K562 (cell line): Measurements from ENCODE around the gene NACC1. TPM values are rescaled to one million over a fixed set of nuclear protein-coding genes. Genes with fewer than 3 reads are reported as not detected.

ENCODE experiments used
- CAMTA2 ChIP-seq: fragments of 250-450 bp; sonication (Bioruptor Pico); conservative IDR thresholded peaks from 2 replicates; pipeline ENCODE4 v1.5.1; 2022
- CC2D1A ChIP-seq: fragments of 450-650 bp; IDR thresholded peaks from 2 replicates; pipeline ENCODE4 v1.6.1; 2017; ENCODE audit warnings: mild to moderate bottlenecking
- DMBX1 ChIP-seq: fragments of 250-450 bp; sonication (Bioruptor Pico); IDR thresholded peaks from 2 replicates; pipeline ENCODE4 v1.8.0; 2022; ENCODE audit warnings: inconsistent platforms, mild to moderate bottlenecking, moderate library complexity, borderline replicate concordance
- E2F6 ChIP-seq, 2 experiments: IDR thresholded peaks; 2 replicates each; pipeline ENCODE4 v1.6.1; 2011; ENCODE audit warnings: borderline replicate concordance in 1 of 2, control low read depth in 1 of 2, low read depth in 1 of 2, low read length in 1 of 2, mild to moderate bottlenecking in 1 of 2, mixed read lengths in 1 of 2, moderate library complexity in 1 of 2; ENCODE audit not compliant: insufficient read depth in 1 of 2, insufficient read length in 1 of 2, poor library complexity in 1 of 2, severe bottlenecking in 1 of 2; ENCODE audit errors: extremely low read depth in 1 of 2
- ELF2 ChIP-seq: fragments of 250-450 bp; sonication (Bioruptor Pico); IDR thresholded peaks from 2 replicates; pipeline ENCODE4 v1.5.0; 2021; ENCODE audit warnings: mild to moderate bottlenecking
- ERF ChIP-seq: fragments of 450-650 bp; formaldehyde crosslinking; IDR thresholded peaks from 2 replicates; pipeline ENCODE4 v1.4.0; 2020; ENCODE audit warnings: mild to moderate bottlenecking, mixed read lengths
- FIP1L1 ChIP-seq: fragments of 200-400 bp; formaldehyde crosslinking; IDR thresholded peaks from 2 replicates; pipeline ENCODE4 v1.6.1; 2018; ENCODE audit warnings: mild to moderate bottlenecking, low read depth, low read length; ENCODE audit not compliant: poor library complexity, severe bottlenecking
- HMG20A ChIP-seq: fragments of 450-650 bp; formaldehyde crosslinking; conservative IDR thresholded peaks from 2 replicates; pipeline ENCODE4 v1.4.0; 2020; ENCODE audit warnings: mild to moderate bottlenecking, mixed read lengths
- IFI16 ChIP-seq: fragments of 250-450 bp; sonication (Bioruptor Pico); IDR thresholded peaks from 2 replicates; pipeline ENCODE4 v2.1.2; 2022; ENCODE audit warnings: mild to moderate bottlenecking, inconsistent platforms
- KDM4B ChIP-seq, 2 experiments: fragments of 450-650 bp in 1 of 2; sonication (generic) in 1 of 2; IDR thresholded peaks; 2 replicates each; pipeline ENCODE4 v1.6.1; 2016 to 2017; ENCODE audit warnings: borderline replicate concordance in 2 of 2, antibody characterized with exemption in 1 of 2, low read depth in 1 of 2, mild to moderate bottlenecking in 1 of 2
- MCM5 ChIP-seq: fragments of 450-650 bp; IDR thresholded peaks from 2 replicates; pipeline ENCODE4 v1.6.1; 2016; ENCODE audit warnings: low read depth
- POLR2G ChIP-seq: fragments of 200-400 bp; formaldehyde crosslinking; IDR thresholded peaks from 2 replicates; pipeline ENCODE4 v1.6.1; 2017; ENCODE audit warnings: low read depth, mild to moderate bottlenecking, antibody characterized with exemption, low read length, moderate library complexity
- RBBP5 ChIP-seq: fragments of 200-600 bp; sonication (generic); IDR thresholded peaks from 2 replicates; pipeline ENCODE4 v1.6.1; 2012; ENCODE audit warnings: borderline replicate concordance, mild to moderate bottlenecking, low read length, control low read depth, inconsistent platforms; ENCODE audit not compliant: insufficient read depth, poor library complexity, severe bottlenecking
- STAT5A ChIP-seq: IDR thresholded peaks from 2 replicates; pipeline ENCODE4 v1.6.1; 2012; ENCODE audit warnings: low read length, inconsistent platforms, borderline replicate concordance
- TEAD1 ChIP-seq, 2 experiments: fragments of 450-650 bp in 1 of 2; sonication (generic) in 1 of 2; formaldehyde crosslinking; IDR thresholded peaks; 2 replicates each; pipeline versions ENCODE4 v1.4.0 to v1.8.0; 2020 to 2022; ENCODE audit warnings: mild to moderate bottlenecking in 2 of 2, missing genetic modification reagents in 1 of 2
- XRCC4 ChIP-seq: IDR thresholded peaks from one replicate; pipeline ENCODE4 v1.6.1; 2011; ENCODE audit not compliant: insufficient read depth, insufficient read length; ENCODE audit errors: extremely low read depth
- ZBTB11 ChIP-seq, 3 experiments: fragments of 200-800 bp in 1 of 3; fragments of 250-450 bp in 1 of 3; fragments of 450-650 bp in 1 of 3; sonication (Bioruptor Pico) in 1 of 3; sonication (Bioruptor generic) in 1 of 3; formaldehyde crosslinking in 1 of 3; IDR thresholded peaks; 2 replicates each; pipeline versions ENCODE4 v1.6.1 to v1.8.0; 2016 to 2022; ENCODE audit warnings: mild to moderate bottlenecking in 2 of 3, missing genetic modification characterization in 2 of 3, missing compliant biosample characterization in 1 of 3, moderate library complexity in 1 of 3
- ZFPM2 ChIP-seq: fragments of 250-450 bp; sonication (Bioruptor Pico); IDR thresholded peaks from 2 replicates; pipeline ENCODE4 v1.5.1; 2022; ENCODE audit warnings: mild to moderate bottlenecking
- ZNF124 ChIP-seq: sonication (generic); formaldehyde crosslinking; IDR thresholded peaks from 2 replicates; pipeline ENCODE4 v1.8.1; 2022; ENCODE audit warnings: missing genetic modification reagents
- ZNF311 ChIP-seq: fragments of 250-450 bp; sonication (Bioruptor Pico); IDR thresholded peaks from 2 replicates; pipeline ENCODE4 v1.4.0; 2020; ENCODE audit warnings: mild to moderate bottlenecking, moderate library complexity
- ZNF583 ChIP-seq: fragments of 250-450 bp; sonication (Bioruptor Pico); IDR thresholded peaks from 2 replicates; pipeline ENCODE4 v1.4.0; 2020
- ZNF695 ChIP-seq: fragments of 450-650 bp; formaldehyde crosslinking; IDR thresholded peaks from 2 replicates; pipeline ENCODE4 v1.4.0; 2020; ENCODE audit warnings: mild to moderate bottlenecking, moderate library complexity
- ZNF699 ChIP-seq: fragments of 250-450 bp; sonication (Bioruptor Pico); IDR thresholded peaks from 2 replicates; pipeline ENCODE4 v1.8.0; 2021; ENCODE audit warnings: mild to moderate bottlenecking, moderate library complexity; ENCODE audit not compliant: insufficient replicate concordance
- polyA plus RNA-seq, 8 experiments: library from polyadenylated mRNA; depleted of rRNA in 4 of 8; stranded (reverse) in 5 of 8; unstranded in 3 of 8; fragments of >200 nt; fragmentation: Nextera tagmentation in 2 of 8; fragmentation: Illumina TruSeq in 1 of 8; extraction: Ambion mirVana in 2 of 8; extraction: Trizol in 1 of 8; gene quantifications; 2 replicates each; pipeline versions ENCODE4 v1.2.1 to v1.2.3, GENCODE V29; 2011 to 2014; ENCODE audit warnings: inconsistent platforms in 1 of 8, missing spikeins in 1 of 8
- total RNA-seq, 7 experiments: library from RNA; depleted of rRNA in 6 of 7; stranded (reverse); fragments of >200 nt in 6 of 7; fragmentation: Illumina TruSeq in 2 of 7; extraction: Trizol in 2 of 7; gene quantifications; 2 replicates each; pipeline versions ENCODE4 v1.2.1 to v1.2.3, GENCODE V29; 2011 to 2021; ENCODE audit warnings: low replicate concordance in 1 of 7

Gene NACC1
- total and polyA plus RNA-seq, 9 of the 15 experiments (the other 6 are each of a cell fraction or from before 2014, with no cell fraction given) = 0.04 to 96.6 (median 25.8) TPM

GRCh38 chr19:13099073-13099999, 18.7 kb upstream of the NACC1 start (continued):
- TF ChIP-seq E2F6 (IDR thresholded peaks at IDR 0.05; ENCODE audit: borderline replicate concordance in 1 of 2, extremely low read depth in 1 of 2, insufficient read depth in 1 of 2, insufficient read length in 1 of 2, low read depth in 1 of 2, low read length in 1 of 2, poor library complexity in 1 of 2, severe bottlenecking in 1 of 2) (peak; percentile 80 to 88), TEAD1 (CRISPR knock-in tag; IDR thresholded peaks at IDR 0.05) (0 out of 4 replicates have a peak, but pooled peaks of 1 of the 2 experiments have one; percentile 20), ZFPM2 (CRISPR knock-in tag) (0 out of 2 replicates have a peak, but pooled peaks have one; percentile 11), KDM4B (IDR thresholded peaks at IDR 0.05; ENCODE audit: borderline replicate concordance in 2 of 2, low read depth in 1 of 2) (no peak), CC2D1A (no peak), STAT5A (no peak), ZNF699 (CRISPR knock-in tag) (no peak), ZNF311 (CRISPR knock-in tag) (no peak; the same call in 1 of the 2 replicates), IFI16 (no peak), POLR2G (peak; percentile 84), ELF2 (no peak), DMBX1 (peak; percentile 65; the same call in 1 of the 2 replicates), XRCC4 (no peak), RBBP5 (peak; percentile 89), ZNF583 (CRISPR knock-in tag) (peak; percentile 31; the same call in 1 of the 2 replicates), FIP1L1 (peak; percentile 70), HMG20A (CRISPR knock-in tag) (no peak), ZNF695 (CRISPR knock-in tag) (no peak), MCM5 (no peak), CAMTA2 (CRISPR knock-in tag) (peak; percentile 86; the same call in 1 of the 2 replicates), ZNF124 (CRISPR knock-in tag) (no peak), ZBTB11 (CRISPR knock-in tag; IDR thresholded peaks at IDR 0.05) (peak in 2 of 3 experiments; percentile 78 to 94; a peak in 4 of 6 replicates), ERF (peak; percentile 84)
